ENCODE data around the gene FOXK2.

GRCh38 chr17:82619211-82619610 lies 99.7 kb downstream of the FOXK2 start:
- TF ChIP-seq, protein P1, sequence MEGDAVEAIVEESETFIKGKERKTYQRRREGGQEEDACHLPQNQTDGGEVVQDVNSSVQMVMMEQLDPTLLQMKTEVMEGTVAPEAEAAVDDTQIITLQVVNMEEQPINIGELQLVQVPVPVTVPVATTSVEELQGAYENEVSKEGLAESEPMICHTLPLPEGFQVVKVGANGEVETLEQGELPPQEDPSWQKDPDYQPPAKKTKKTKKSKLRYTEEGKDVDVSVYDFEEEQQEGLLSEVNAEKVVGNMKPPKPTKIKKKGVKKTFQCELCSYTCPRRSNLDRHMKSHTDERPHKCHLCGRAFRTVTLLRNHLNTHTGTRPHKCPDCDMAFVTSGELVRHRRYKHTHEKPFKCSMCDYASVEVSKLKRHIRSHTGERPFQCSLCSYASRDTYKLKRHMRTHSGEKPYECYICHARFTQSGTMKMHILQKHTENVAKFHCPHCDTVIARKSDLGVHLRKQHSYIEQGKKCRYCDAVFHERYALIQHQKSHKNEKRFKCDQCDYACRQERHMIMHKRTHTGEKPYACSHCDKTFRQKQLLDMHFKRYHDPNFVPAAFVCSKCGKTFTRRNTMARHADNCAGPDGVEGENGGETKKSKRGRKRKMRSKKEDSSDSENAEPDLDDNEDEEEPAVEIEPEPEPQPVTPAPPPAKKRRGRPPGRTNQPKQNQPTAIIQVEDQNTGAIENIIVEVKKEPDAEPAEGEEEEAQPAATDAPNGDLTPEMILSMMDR (IDR thresholded peaks at IDR 0.05) = no peak
- no peak for TF ChIP-seq POLR2A (IDR thresholded peaks at IDR 0.05)
